Measurements from ENCODE around the gene POLE4. TPM values are rescaled to one million over a fixed set of nuclear protein-coding genes. Genes with fewer than 3 reads are reported as not detected.

POLE4 gene
- total RNA-seq, 2 donors from 2014 or later: 17.2 to 21.9 TPM

GRCh38 chr2:74916394-74916793 lies 42.0 kb upstream of the POLE4 start:
- H3K27me3 ChIP-seq (replicated peaks; ENCODE audit: insufficient read depth): no peaks in the 10 kb centered on the region
- no peak overlapping the region for H3K4me3 ChIP-seq
- no peak for DNase-seq (ENCODE audit: low spot score)
- H3K36me3 ChIP-seq: no peaks in the 10 kb centered on the region
- H3K4me1 ChIP-seq (replicated peaks): no peaks in the 10 kb centered on the region
- TF ChIP-seq POLR2AphosphoS5 (IDR thresholded peaks at IDR 0.05) (no peak), CTCF (IDR thresholded peaks at IDR 0.05) (no peak), POLR2A (IDR thresholded peaks at IDR 0.05) (no peak)
- no peak overlapping the region for H3K27ac ChIP-seq
- 82% methylated on average over 2 of the region's 2 CpGs for WGBS
- no peaks in the 10 kb centered on the region for H3K9me3 ChIP-seq
- intact Hi-C loops (cut with DNase I): loop anchor here (10.0 kb wide), 1 partner anchor 488 kb away; no protein-coding TSS in a partner anchor

- intact Hi-C loops (cut with DNase I): loop anchor here (10.0 kb wide), 1 partner anchor 487 kb away; no protein-coding TSS in a partner anchor
- no peaks in the 10 kb centered on the region for H3K27me3 ChIP-seq (replicated peaks; ENCODE audit: insufficient read depth)
These were observed 40.5 kb upstream of the POLE4 start for GRCh38 chr2:74917702-74918619.

GRCh38 chr2:74919827-74920226 lies 38.6 kb upstream of the POLE4 start:
- H3K4me1 ChIP-seq (replicated peaks): no peaks in the 10 kb centered on the region
- H3K27ac ChIP-seq: no peak overlapping the region
- H3K9me3 ChIP-seq: no peaks in the 10 kb centered on the region
- DNase-seq (ENCODE audit: low spot score): peak; percentile 11
- 3% methylated on average over 34 of the region's 34 CpGs for WGBS
- peak overlapping the region in 1 of 2 donors; percentile 5 for H3K4me3 ChIP-seq
- H3K36me3 ChIP-seq: no peaks in the 10 kb centered on the region
- H3K27me3 ChIP-seq (replicated peaks; ENCODE audit: insufficient read depth): no peaks in the 10 kb centered on the region
- TF ChIP-seq POLR2A (IDR thresholded peaks at IDR 0.05): no peak
- peak; percentile 57 to 82 (median 69) for TF ChIP-seq CTCF (IDR thresholded peaks at IDR 0.05)
- intact Hi-C loops (cut with DNase I): loop anchor here (10.0 kb wide), 1 partner anchor 485 kb away; no protein-coding TSS in a partner anchor

More at GRCh38 chr2:74917702-74918619, 40.5 kb upstream of the POLE4 start:
- DNase-seq (ENCODE audit: low spot score): no peak
- no peaks in the 10 kb centered on the region for H3K9me3 ChIP-seq
- no peak for TF ChIP-seq POLR2A (IDR thresholded peaks at IDR 0.05)
- TF ChIP-seq POLR2AphosphoS5 (IDR thresholded peaks at IDR 0.05): no peak
- no peak for TF ChIP-seq CTCF (IDR thresholded peaks at IDR 0.05)
- no peak overlapping the region for H3K27ac ChIP-seq
- H3K4me3 ChIP-seq: no peak overlapping the region
- H3K4me1 ChIP-seq (replicated peaks): no peaks in the 10 kb centered on the region
- no peaks in the 10 kb centered on the region for H3K36me3 ChIP-seq
- WGBS: 79% methylated on average over 20 of the region's 20 CpGs

GRCh38 chr2:74921236-74921736 lies 37.2 kb upstream of the POLE4 start:
- Histone ChIP-seq H3K36me3 (no peaks in the 10 kb centered on the region), H3K27ac (no peak overlapping the region), H3K9me3 (no peaks in the 10 kb centered on the region), H3K27me3 (replicated peaks; ENCODE audit: insufficient read depth) (no peaks in the 10 kb centered on the region), H3K4me3 (no peak overlapping the region), H3K4me1 (replicated peaks) (no peaks in the 10 kb centered on the region)
- intact Hi-C loops (cut with DNase I): no loop called here
- no peak for DNase-seq (ENCODE audit: low spot score)
- WGBS: 97% methylated on average over 2 of the region's 2 CpGs
- TF ChIP-seq POLR2AphosphoS5 (IDR thresholded peaks at IDR 0.05): no peak
- TF ChIP-seq CTCF (IDR thresholded peaks at IDR 0.05): no peak
- no peak for TF ChIP-seq POLR2A (IDR thresholded peaks at IDR 0.05)
